Measurements from ENCODE around the gene CMTM2.

The CMTM2 gene

DNA sequence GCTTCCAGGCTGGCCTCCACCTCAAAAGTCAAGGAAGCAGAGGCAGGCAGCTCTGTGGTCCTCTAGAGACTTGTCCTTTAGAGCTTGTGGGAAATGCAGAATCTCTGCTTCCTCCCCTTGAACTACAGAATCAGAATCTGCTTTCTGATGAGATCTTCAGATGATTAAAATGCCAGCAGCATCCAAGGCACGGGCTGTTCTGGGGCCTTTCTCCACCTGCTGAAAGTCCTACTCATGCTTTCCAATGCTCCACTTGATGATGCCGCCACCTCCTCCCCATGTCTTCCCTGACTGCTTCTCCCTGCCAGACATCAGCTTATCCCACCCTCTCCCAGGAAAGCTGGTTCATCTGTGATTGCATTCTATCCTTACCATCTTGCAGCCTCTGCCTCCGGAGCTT is 58.5 kb downstream of the CMTM2 start:
- TF ChIP-seq, protein P1, sequence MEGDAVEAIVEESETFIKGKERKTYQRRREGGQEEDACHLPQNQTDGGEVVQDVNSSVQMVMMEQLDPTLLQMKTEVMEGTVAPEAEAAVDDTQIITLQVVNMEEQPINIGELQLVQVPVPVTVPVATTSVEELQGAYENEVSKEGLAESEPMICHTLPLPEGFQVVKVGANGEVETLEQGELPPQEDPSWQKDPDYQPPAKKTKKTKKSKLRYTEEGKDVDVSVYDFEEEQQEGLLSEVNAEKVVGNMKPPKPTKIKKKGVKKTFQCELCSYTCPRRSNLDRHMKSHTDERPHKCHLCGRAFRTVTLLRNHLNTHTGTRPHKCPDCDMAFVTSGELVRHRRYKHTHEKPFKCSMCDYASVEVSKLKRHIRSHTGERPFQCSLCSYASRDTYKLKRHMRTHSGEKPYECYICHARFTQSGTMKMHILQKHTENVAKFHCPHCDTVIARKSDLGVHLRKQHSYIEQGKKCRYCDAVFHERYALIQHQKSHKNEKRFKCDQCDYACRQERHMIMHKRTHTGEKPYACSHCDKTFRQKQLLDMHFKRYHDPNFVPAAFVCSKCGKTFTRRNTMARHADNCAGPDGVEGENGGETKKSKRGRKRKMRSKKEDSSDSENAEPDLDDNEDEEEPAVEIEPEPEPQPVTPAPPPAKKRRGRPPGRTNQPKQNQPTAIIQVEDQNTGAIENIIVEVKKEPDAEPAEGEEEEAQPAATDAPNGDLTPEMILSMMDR (IDR thresholded peaks at IDR 0.05; ENCODE audit: control extremely low read depth, extremely low read depth, low read depth, missing control alignments): no peak
- ChIA-PET POLR2A (no interaction called here), CTCF (interaction anchor here (2.0 to 7.6 kb wide), 3 partner anchors 10 to 29 kb away, joined by 5 to 58 read pairs (median 8); no protein-coding TSS in a partner anchor)
- DNase-seq (ENCODE audit: extremely low spot score): no peak
